OCI-LY7 (cell line): ENCODE measurements around the gene MEOX2. TPM values are rescaled to one million over a fixed set of nuclear protein-coding genes. Genes with fewer than 3 reads are reported as not detected.

Experiments
- BruUV-seq: library from RNA; stranded (reverse); fragments of 400-500 nt; replicated peaks from 2 replicates; lab custom pipeline; 2021; lab: Mats Ljungman, UMichigan
- CTCF ChIA-PET: fragments of 300-600 bp; sonication (Branson Sonifier 250); formaldehyde crosslinking; loops from one replicate; lab custom pipeline; 2022; ENCODE audit warnings: antibody characterized with exemption; ENCODE audit not compliant: unreplicated experiment; lab: Charles Lee
- POLR2A ChIA-PET: fragments of 300-600 bp; sonication (Branson Sonifier 250); formaldehyde crosslinking; loops from one replicate; lab custom pipeline; 2022; ENCODE audit warnings: antibody characterized with exemption; lab: Charles Lee
- DNase-seq: peaks from one replicate; pipeline ENCODE4 v3.0.0-alpha.2; 2015; ENCODE audit warnings: low spot score
- H2AFZ ChIP-seq: fragments of 200-600 bp; sonication (generic), shearing (Covaris generic); 2 replicates; pipeline ENCODE4 v1.6.1; 2014; ENCODE audit warnings: mild to moderate bottlenecking, antibody characterized with exemption, low read length, moderate library complexity
- H3K27ac ChIP-seq: fragments of 200-600 bp; sonication (generic); 2 replicates; pipeline ENCODE4 v1.5.1; 2014; ENCODE audit warnings: mixed run types, low read depth, mild to moderate bottlenecking, moderate library complexity, low read length, inconsistent platforms; ENCODE audit not compliant: poor library complexity, severe bottlenecking
- H3K36me3 ChIP-seq: fragments of 200-600 bp; sonication (generic); 2 replicates; pipeline ENCODE4 v1.6.1; 2014; ENCODE audit warnings: mild to moderate bottlenecking, antibody characterized with exemption, low read length, moderate library complexity, mixed read lengths; ENCODE audit not compliant: insufficient read depth
- H3K4me1 ChIP-seq: fragments of 200-600 bp; sonication (generic); 2 replicates; pipeline ENCODE4 v1.5.1; 2014; ENCODE audit warnings: mild to moderate bottlenecking, low read length; ENCODE audit not compliant: insufficient read depth, poor library complexity, severe bottlenecking
- H3K4me2 ChIP-seq: fragments of 200-600 bp; sonication (generic); 2 replicates; pipeline ENCODE4 v1.6.1; 2014; ENCODE audit warnings: mild to moderate bottlenecking, low read length
- H3K4me3 ChIP-seq: fragments of 200-600 bp; sonication (generic); 2 replicates; pipeline ENCODE4 v1.5.1; 2014; ENCODE audit warnings: mild to moderate bottlenecking, low read depth, low read length; ENCODE audit not compliant: poor library complexity, severe bottlenecking
- H3K79me2 ChIP-seq: fragments of 200-600 bp; sonication (generic); 2 replicates; pipeline ENCODE4 v1.6.1; 2016; ENCODE audit warnings: low read depth, mild to moderate bottlenecking, low read length, moderate library complexity, mixed read lengths; ENCODE audit not compliant: insufficient read depth
- H3K9me2 ChIP-seq: fragments of 200-600 bp; sonication (generic); 2 replicates; pipeline ENCODE4 v1.6.1; 2016; ENCODE audit warnings: mild to moderate bottlenecking, low read length, mixed read lengths; ENCODE audit not compliant: insufficient read depth
- H3K9me3 ChIP-seq: fragments of 200-600 bp; sonication (generic); 2 replicates; pipeline ENCODE4 v1.6.1; 2014; ENCODE audit warnings: mild to moderate bottlenecking, mixed run types, low read length, mixed read lengths
- H4K20me1 ChIP-seq: fragments of 200-600 bp; sonication (generic); 2 replicates; pipeline ENCODE4 v1.6.1; 2014; ENCODE audit warnings: mild to moderate bottlenecking, antibody characterized with exemption, low read length, moderate library complexity, mixed read lengths; ENCODE audit not compliant: insufficient read depth
- EZH2phosphoT487 ChIP-seq: fragments of 200-600 bp; sonication (generic); IDR thresholded peaks from 2 replicates; pipeline ENCODE4 v1.6.1; 2018; ENCODE audit warnings: low read depth, borderline replicate concordance, mild to moderate bottlenecking, mixed run types, antibody characterized with exemption, low read length, moderate library complexity, mixed read lengths
- intact Hi-C: fragments of 100-400 bp; cut with micrococcal nuclease; formaldehyde crosslinking; loops from one replicate; pipeline ENCODE4 v1.10.0; 2022; ENCODE audit not compliant: unreplicated experiment
- total RNA-seq, 2 experiments: library from RNA; depleted of rRNA in 1 of 2; stranded (reverse); fragments of >200 nt in 1 of 2; shearing (Covaris generic) in 1 of 2; gene quantifications; 2 replicates each; pipeline ENCODE4 v1.2.3, GENCODE V29; 2014 to 2022
- TF ChIP-seq, protein P1 (sequence below): fragments of 200-600 bp; sonication (generic); conservative IDR thresholded peaks from 2 replicates; pipeline ENCODE4 v1.5.1; 2014; ENCODE audit warnings: mild to moderate bottlenecking, antibody characterized with exemption, low read length, moderate library complexity, mixed read lengths

The MEOX2 gene
- total RNA-seq, 2 experiments from 2014 or later: not detected

DNA sequence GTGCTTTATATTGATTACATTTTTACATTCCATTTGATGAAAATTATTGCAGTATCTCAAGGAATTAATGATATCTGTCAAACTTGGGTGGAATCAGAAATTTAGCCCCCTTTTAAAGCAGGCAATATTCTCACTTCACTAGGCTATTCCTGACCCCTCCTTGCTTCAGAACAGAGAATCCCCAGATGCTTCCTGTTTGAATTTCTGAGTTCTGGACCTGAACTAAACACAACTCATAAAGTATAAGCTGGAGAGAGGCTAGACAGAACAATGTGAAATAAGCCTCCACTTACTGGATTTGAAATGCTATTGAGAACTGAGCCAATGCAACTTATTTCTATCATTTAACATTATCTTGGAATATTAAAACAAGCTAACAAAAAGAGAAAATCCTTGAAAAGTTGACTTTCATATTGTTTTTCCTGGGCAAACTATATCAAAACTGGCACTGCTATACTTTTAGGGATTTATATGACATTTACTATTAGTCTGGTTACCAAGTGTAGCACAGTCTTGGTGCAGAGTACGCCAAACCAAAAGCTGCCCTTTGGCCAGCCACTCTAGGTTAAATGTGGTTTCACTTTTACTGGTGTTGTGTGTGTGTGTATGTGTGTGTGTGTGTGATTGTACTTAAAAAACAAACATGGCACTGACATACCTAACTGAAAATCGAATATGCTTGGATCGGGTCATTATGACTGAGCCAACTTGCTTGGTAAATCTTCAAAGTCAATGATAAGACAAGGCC is 105.7 kb downstream of the MEOX2 start:
- CTCF ChIA-PET: no interaction called here
- H3K4me1 ChIP-seq: no peaks in the 10 kb centered on the region
- no peak overlapping the region for H3K4me2 ChIP-seq
- no peak overlapping the region for H3K4me3 ChIP-seq
- H3K9me3 ChIP-seq: 0 out of 2 replicates have a peak, but pooled peaks cover 5% of the 10 kb centered on the region
- no peak for DNase-seq
- no TSS peak for BruUV-seq
- no peaks in the 10 kb centered on the region for H4K20me1 ChIP-seq
- H3K36me3 ChIP-seq: no peaks in the 10 kb centered on the region
- TF ChIP-seq, protein P1, sequence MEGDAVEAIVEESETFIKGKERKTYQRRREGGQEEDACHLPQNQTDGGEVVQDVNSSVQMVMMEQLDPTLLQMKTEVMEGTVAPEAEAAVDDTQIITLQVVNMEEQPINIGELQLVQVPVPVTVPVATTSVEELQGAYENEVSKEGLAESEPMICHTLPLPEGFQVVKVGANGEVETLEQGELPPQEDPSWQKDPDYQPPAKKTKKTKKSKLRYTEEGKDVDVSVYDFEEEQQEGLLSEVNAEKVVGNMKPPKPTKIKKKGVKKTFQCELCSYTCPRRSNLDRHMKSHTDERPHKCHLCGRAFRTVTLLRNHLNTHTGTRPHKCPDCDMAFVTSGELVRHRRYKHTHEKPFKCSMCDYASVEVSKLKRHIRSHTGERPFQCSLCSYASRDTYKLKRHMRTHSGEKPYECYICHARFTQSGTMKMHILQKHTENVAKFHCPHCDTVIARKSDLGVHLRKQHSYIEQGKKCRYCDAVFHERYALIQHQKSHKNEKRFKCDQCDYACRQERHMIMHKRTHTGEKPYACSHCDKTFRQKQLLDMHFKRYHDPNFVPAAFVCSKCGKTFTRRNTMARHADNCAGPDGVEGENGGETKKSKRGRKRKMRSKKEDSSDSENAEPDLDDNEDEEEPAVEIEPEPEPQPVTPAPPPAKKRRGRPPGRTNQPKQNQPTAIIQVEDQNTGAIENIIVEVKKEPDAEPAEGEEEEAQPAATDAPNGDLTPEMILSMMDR: no peak
- TF ChIP-seq EZH2phosphoT487: no peak
- no peaks in the 10 kb centered on the region for H3K79me2 ChIP-seq
- intact Hi-C loops: no loop called here
- H3K27ac ChIP-seq: no peak overlapping the region
- no peak overlapping the region for H2AFZ ChIP-seq
- POLR2A ChIA-PET: interaction anchor here (0.6 to 1.1 kb wide), 3 partner anchors 17 to 1613 kb away, joined by 3 to 4 read pairs (median 3); no protein-coding TSS in a partner anchor
- no peaks in the 10 kb centered on the region for H3K9me2 ChIP-seq

DNA sequence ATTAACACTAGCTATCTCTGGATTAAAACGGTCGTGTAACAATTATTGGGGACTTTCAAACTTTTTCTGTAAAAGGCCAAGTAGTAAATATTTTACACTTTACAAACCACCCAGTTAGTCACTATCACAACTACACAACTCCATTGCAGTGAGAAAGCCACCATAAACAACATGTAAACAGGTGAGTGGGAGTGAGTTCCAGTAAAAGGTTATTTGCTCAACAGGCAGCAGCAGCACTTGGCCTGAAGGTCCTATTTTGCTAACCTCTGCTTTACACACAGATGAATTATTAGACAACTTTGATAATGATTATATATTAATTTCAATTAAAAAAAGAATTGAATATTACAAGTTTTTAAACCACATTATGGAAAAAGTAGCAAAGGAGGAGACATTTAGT is 108.9 kb downstream of the MEOX2 start:
- ChIA-PET CTCF (no interaction called here), POLR2A (no interaction called here)
- H3K27ac ChIP-seq: no peak overlapping the region
- no peaks in the 10 kb centered on the region for H3K36me3 ChIP-seq
- intact Hi-C loops: no loop called here
- H3K4me1 ChIP-seq: no peaks in the 10 kb centered on the region
- no peaks in the 10 kb centered on the region for H3K9me2 ChIP-seq
- H3K4me3 ChIP-seq: no peak overlapping the region
- H3K4me2 ChIP-seq: no peak overlapping the region
- no peaks in the 10 kb centered on the region for H3K79me2 ChIP-seq
- no TSS peak for BruUV-seq
- no peak overlapping the region for H2AFZ ChIP-seq
- no peak for DNase-seq
- no peaks in the 10 kb centered on the region for H3K9me3 ChIP-seq
- TF ChIP-seq, protein P1: no peak
- TF ChIP-seq EZH2phosphoT487: no peak
- H4K20me1 ChIP-seq: no peaks in the 10 kb centered on the region

DNA sequence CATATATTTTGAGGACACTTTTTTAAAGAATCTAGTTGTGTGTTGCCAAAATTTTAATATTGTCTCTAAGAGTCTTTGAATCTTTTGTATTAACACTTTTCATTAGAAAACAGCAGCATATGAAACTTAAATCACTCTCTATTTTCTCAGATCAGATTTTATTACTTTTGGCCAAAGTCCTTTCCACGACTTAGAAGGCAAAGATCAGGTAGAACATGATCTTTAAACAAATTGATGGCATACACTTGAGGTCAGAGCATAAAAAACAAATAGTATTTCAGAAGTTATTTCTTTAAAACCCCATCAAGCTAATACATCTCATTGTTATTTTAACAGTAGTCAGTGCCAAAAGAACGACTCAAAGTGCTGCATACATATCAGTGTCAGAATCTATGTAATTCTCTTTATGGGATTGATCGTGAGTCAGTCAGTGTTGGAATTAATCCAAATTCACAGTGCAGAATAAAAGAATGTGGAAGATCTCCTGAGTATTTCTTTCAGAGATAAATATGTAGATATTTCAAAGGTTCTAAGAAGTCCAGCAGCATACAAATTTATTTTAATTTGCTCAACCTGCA is 115.1 kb downstream of the MEOX2 start:
- no peak overlapping the region for H2AFZ ChIP-seq
- ChIA-PET CTCF (no interaction called here), POLR2A (no interaction called here)
- TF ChIP-seq EZH2phosphoT487: no peak
- TF ChIP-seq, protein P1: no peak
- BruUV-seq: no TSS peak
- H3K9me2 ChIP-seq: no peaks in the 10 kb centered on the region
- H3K4me2 ChIP-seq: no peak overlapping the region
- intact Hi-C loops: no loop called here
- no peaks in the 10 kb centered on the region for H3K9me3 ChIP-seq
- no peak overlapping the region for H3K27ac ChIP-seq
- no peaks in the 10 kb centered on the region for H4K20me1 ChIP-seq
- no peaks in the 10 kb centered on the region for H3K4me1 ChIP-seq
- no peaks in the 10 kb centered on the region for H3K36me3 ChIP-seq
- DNase-seq: no peak
- no peak overlapping the region for H3K4me3 ChIP-seq
- no peaks in the 10 kb centered on the region for H3K79me2 ChIP-seq
